Measurements from ENCODE around the gene TP53I13. TPM values are rescaled to one million over a fixed set of nuclear protein-coding genes. Genes with fewer than 3 reads are reported as not detected.
A peak's percentile ranks its signal among the peaks of the same experiment; 100 is the strongest.

The TP53I13 gene
- total RNA-seq, 1 donor from 2014 or later: 51.9 TPM

GRCh38 chr17:29573558-29573869, 5.0 kb downstream of the TP53I13 start:
- DNase-seq (peak; percentile 56), ATAC-seq (no peak)
- no peaks in the 10 kb centered on the region for H3K27me3 ChIP-seq
- H3K9me3 ChIP-seq: no peaks in the 10 kb centered on the region
- peaks cover 46% of the 10 kb centered on the region for H3K36me3 ChIP-seq
- H3K4me3 ChIP-seq: no peak overlapping the region
- no peak overlapping the region for H3K27ac ChIP-seq
- H3K4me1 ChIP-seq: peaks cover 13% of the 10 kb centered on the region
- intact Hi-C loops (cut with DNase I): no loop called here
- TF ChIP-seq CTCF (IDR thresholded peaks at IDR 0.05): no peak

- intact Hi-C loops (cut with DNase I): no loop called here
- Histone ChIP-seq H3K9me3 (no peaks in the 10 kb centered on the region), H3K27ac (no peak overlapping the region), H3K4me3 (no peak overlapping the region), H3K4me1 (peaks cover 11% of the 10 kb centered on the region), H3K27me3 (no peaks in the 10 kb centered on the region), H3K36me3 (peaks cover 46% of the 10 kb centered on the region)
- no peak for TF ChIP-seq CTCF (IDR thresholded peaks at IDR 0.05)
- ATAC-seq: no peak
- DNase-seq: peak; percentile 58
These were observed 5.6 kb downstream of the TP53I13 start for GRCh38 chr17:29573871-29574731.

- peaks cover 46% of the 10 kb centered on the region for H3K36me3 ChIP-seq
- ATAC-seq: no peak
- no peak overlapping the region for H3K27ac ChIP-seq
These were observed 6.4 kb downstream of the TP53I13 start for GRCh38 chr17:29574732-29575510.

GRCh38 chr17:29575511-29576213, 7.2 kb downstream of the TP53I13 start:
- H3K36me3 ChIP-seq: peaks cover 49% of the 10 kb centered on the region
- H3K4me3 ChIP-seq: no peak overlapping the region
- intact Hi-C loops (cut with DNase I): no loop called here

More at GRCh38 chr17:29574732-29575510, 6.4 kb downstream of the TP53I13 start:
- Histone ChIP-seq H3K9me3 (no peaks in the 10 kb centered on the region), H3K27me3 (no peaks in the 10 kb centered on the region), H3K4me1 (peaks cover 5% of the 10 kb centered on the region), H3K4me3 (no peak overlapping the region)
- no peak for TF ChIP-seq CTCF (IDR thresholded peaks at IDR 0.05)
- intact Hi-C loops (cut with DNase I): no loop called here
- peak; percentile 41 for DNase-seq

More at GRCh38 chr17:29575511-29576213, 7.2 kb downstream of the TP53I13 start:
- Histone ChIP-seq H3K27ac (no peak overlapping the region), H3K9me3 (no peaks in the 10 kb centered on the region), H3K4me1 (peaks cover 7% of the 10 kb centered on the region), H3K27me3 (no peaks in the 10 kb centered on the region)
- DNase-seq (peak; percentile 57), ATAC-seq (no peak)
- TF ChIP-seq CTCF (IDR thresholded peaks at IDR 0.05): no peak

Measured in upper lobe of right lung (tissue), 1 donor.